ENCODE data around the gene MEPCE. TPM values are rescaled to one million over a fixed set of nuclear protein-coding genes. Genes with fewer than 3 reads are reported as not detected.

The MEPCE gene
- total and polyA plus RNA-seq, 2 of the 8 experiments (the other 6 are each of a cell fraction or from before 2014, with no cell fraction given) = 22.8 to 48.8 TPM

DNA sequence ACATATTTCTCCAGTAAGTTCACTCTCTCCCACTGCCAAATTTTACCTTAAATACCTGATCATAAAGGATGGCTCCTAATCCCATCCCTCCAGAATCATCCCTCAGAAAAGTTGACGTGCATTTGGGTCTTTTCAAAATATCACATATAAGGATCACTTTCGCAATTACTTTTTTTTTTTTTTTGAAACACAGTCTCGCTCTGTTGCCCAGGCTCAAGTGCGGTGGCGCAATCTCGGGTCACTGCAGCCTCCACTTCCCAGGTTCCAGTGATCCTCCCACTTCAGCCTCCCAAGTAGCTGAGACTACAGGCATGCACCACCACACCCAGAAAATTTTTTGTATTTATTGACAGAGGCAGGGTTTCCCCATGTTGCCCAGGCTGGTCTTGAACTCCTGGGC, 18.5 kb upstream of the MEPCE start:
- Histone ChIP-seq H3K23ac (ENCODE audit: insufficient read length) (no peak overlapping the region), H3K4ac (replicated peaks; ENCODE audit: insufficient read length, low read depth, low read length) (no peak overlapping the region), H3K56ac (replicated peaks; ENCODE audit: insufficient read length, low read depth, low read length) (no peak overlapping the region), H2AFZ (ENCODE audit: low read length) (no peak overlapping the region), H4K8ac (ENCODE audit: extremely low read depth, insufficient read depth, low read length) (no peak overlapping the region), H3K18ac (ENCODE audit: extremely low read depth, low read length) (no peak overlapping the region), H2BK12ac (ENCODE audit: low read depth, low read length) (no peak overlapping the region), H3K4me1 (replicated peaks in 1 of 4; ENCODE audit: control insufficient read depth in 3 of 4, insufficient read depth in 4 of 4, low read length in 3 of 4) (no peaks in the 10 kb centered on the region), H3K14ac (ENCODE audit: insufficient read length) (no peak overlapping the region), H2BK15ac (ENCODE audit: low read length) (no peak overlapping the region), H3K9me3 (ENCODE audit: insufficient read depth in 2 of 2, low read depth in 1 of 2, low read length in 1 of 2) (no peaks in the 10 kb centered on the region), H4K91ac (replicated peaks; ENCODE audit: insufficient read length, low read length) (no peak overlapping the region), H3K79me2 (ENCODE audit: control insufficient read depth in 1 of 2, insufficient read depth in 2 of 2, low read length in 2 of 2) (no peaks in the 10 kb centered on the region), H3K4me2 (ENCODE audit: insufficient read depth in 1 of 2, low read depth in 2 of 2, low read length in 2 of 2) (no peak overlapping the region), H4K5ac (ENCODE audit: insufficient read length, low read depth, low read length) (no peak overlapping the region), H2BK5ac (ENCODE audit: low read depth, low read length) (no peak overlapping the region), H3K79me1 (ENCODE audit: low read depth, low read length) (no peaks in the 10 kb centered on the region), H4K20me1 (replicated peaks in 1 of 2; ENCODE audit: control insufficient read depth in 1 of 2, insufficient read depth in 2 of 2, low read length in 2 of 2) (no peaks in the 10 kb centered on the region), H3K23me2 (ENCODE audit: low read depth, low read length) (no peaks in the 10 kb centered on the region), H3K9ac (replicated peaks in 1 of 4; ENCODE audit: extremely low read depth in 1 of 4, low read depth in 3 of 4, low read length in 3 of 4) (no peak overlapping the region), H3K27me3 (replicated peaks in 1 of 4; ENCODE audit: control insufficient read depth in 3 of 4, extremely low read depth in 1 of 4, insufficient read depth in 3 of 4, low read length in 3 of 4) (no peaks in the 10 kb centered on the region; a peak in 1 of 7 replicates), H2AK5ac (ENCODE audit: low read depth, low read length) (no peak overlapping the region), H2BK20ac (ENCODE audit: low read length) (no peak overlapping the region), H3K36me3 (ENCODE audit: control insufficient read depth in 2 of 4, insufficient read depth in 4 of 4, low read length in 3 of 4) (no peaks in the 10 kb centered on the region), H3K4me3 (ENCODE audit: extremely low read depth in 1 of 4, insufficient read depth in 2 of 4, low read depth in 3 of 4, low read length in 4 of 4) (no peak overlapping the region), H3K27ac (ENCODE audit: low read depth, low read length) (no peak overlapping the region), H2BK120ac (replicated peaks; ENCODE audit: low read depth, low read length) (no peak overlapping the region)
- DNase-seq (ENCODE audit: low read depth in 1 of 2, low spot score in 2 of 2) = no peak
- TF ChIP-seq KDM4A (IDR thresholded peaks at IDR 0.05; ENCODE audit: low read depth, low read length, severe bottlenecking) (no peak), CTBP2 (IDR thresholded peaks at IDR 0.05; ENCODE audit: borderline replicate concordance, insufficient read depth, insufficient read length, low read length) (no peak), SP2 (IDR thresholded peaks at IDR 0.05; ENCODE audit: low read length) (no peak), EGR1 (IDR thresholded peaks at IDR 0.05; ENCODE audit: borderline replicate concordance, low read depth, low read length) (no peak), CEBPB (IDR thresholded peaks at IDR 0.05; ENCODE audit: low read depth, low read length) (0 out of 2 replicates have a peak, but pooled peaks have one; percentile 22), KDM5A (IDR thresholded peaks at IDR 0.05; ENCODE audit: low read length) (no peak)
- TF ChIP-seq, protein P1, sequence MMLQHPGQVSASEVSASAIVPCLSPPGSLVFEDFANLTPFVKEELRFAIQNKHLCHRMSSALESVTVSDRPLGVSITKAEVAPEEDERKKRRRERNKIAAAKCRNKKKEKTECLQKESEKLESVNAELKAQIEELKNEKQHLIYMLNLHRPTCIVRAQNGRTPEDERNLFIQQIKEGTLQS (IDR thresholded peaks at IDR 0.05; ENCODE audit: insufficient read depth, low read depth, low read length) = no peak
- WGBS, 2 experiments (ENCODE audit: extremely low coverage in 1 of 2, insufficient coverage in 1 of 2, insufficient read length in 1 of 2, insufficient replicate concordance in 2 of 2, low coverage in 1 of 2, low lambda C conversion rate in 2 of 2, missing lambda C conversion rate in 1 of 2) = 87% methylated on average over 6 of the region's 6 CpGs; no CpG with 5 or more reads in 1 of the 2 experiments
- no peak for FAIRE-seq
- POLR2A ChIA-PET (ENCODE audit: partially characterized antibody) = interaction anchor here (0.7 to 2.8 kb wide), 3 partner anchors 18 to 46 kb away, joined by 3 to 14 read pairs (median 5); partner anchors contain the start of genes MEPCE and ZCWPW1
- CTCF ChIA-PET (ENCODE audit: partially characterized antibody) = interaction anchor here (1.2 to 1.7 kb wide), 2 partner anchors 11 to 67 kb away, joined by 3 to 6 read pairs; no protein-coding TSS in a partner anchor

Measured in H1 (cell line).